ENCODE results near the gene ESRP2.

ESRP2 gene

DNA sequence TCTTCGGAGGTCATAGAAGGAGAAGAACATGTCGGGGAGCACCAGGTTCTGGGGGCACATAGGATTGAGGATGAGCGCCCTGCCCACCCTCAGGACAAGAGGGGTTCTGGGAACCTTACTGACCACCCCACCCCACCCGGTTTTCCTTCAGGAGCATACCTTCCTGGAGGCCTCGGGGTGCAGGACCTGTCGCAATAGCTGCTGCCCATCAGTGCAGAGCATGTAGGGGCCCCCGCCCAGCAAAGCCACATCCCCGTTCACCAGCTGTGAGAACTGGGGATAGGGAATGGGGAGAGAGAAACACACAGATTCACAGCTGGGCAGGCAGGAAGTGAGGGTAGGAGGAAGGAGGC, 2.1 kb downstream of the ESRP2 start:
- H3K4me3 ChIP-seq = no peak overlapping the region

DNA sequence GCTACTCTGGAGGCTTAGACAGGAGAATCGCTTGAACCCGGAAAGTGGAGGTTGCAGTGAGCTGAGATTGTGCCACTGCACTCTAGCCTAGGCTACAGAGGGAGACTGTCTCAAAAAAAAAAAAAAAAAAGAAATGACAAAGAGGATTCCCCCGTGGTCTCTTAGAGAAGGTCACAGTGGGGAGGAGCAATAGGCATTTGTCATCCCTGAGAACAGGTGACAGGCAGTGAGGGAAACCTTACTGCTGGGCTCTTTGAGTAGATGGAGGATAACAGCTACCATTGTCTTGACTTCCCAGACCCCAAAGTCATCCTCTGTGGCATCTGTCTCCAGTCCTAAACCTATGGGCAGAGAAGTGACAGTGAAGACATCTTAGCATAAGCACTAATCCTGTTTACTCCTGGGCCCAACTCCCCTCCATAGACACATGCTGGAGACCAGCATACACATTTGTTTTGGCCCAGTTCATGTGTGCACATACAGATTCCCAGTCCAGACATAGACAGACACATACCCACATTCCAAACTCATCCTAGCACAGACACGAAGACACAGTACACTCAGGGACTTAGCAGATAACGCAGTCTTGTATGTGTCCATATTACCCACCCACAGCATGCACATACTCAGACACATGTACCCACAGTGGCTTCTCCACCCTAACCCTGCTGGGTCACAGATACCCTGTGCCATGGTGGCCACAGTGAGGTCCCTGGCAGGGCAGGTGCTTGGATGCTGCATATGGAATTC, 2.7 kb downstream of the ESRP2 start:
- no peaks in the 10 kb centered on the region for H3K27me3 ChIP-seq
- TF ChIP-seq Cebpa-rat (IDR thresholded peaks at IDR 0.05) = no peak
- peaks cover 6 to 62% (median 20%) of the 10 kb centered on the region in 11 experiments; a peak in 16 of 22 replicates for H4K20me1 ChIP-seq
- H3K4me1 ChIP-seq = peaks cover 41 to 60% (median 46%) of the 10 kb centered on the region in 10 experiments
- peaks cover 0 to 16% (median 7%) of the 10 kb centered on the region in 11 experiments; a peak in 13 of 22 replicates for H3K9me3 ChIP-seq (replicated peaks in 1 of 11)
- peaks cover 11 to 40% (median 28%) of the 10 kb centered on the region in 11 experiments; a peak in 21 of 22 replicates for H3K36me3 ChIP-seq
- H3K4me2 ChIP-seq = peak overlapping the region; percentile 66 to 93 (median 85)
- H3K27ac ChIP-seq = peak overlapping the region in 8 of 11 experiments; percentile 17 to 76 (median 56); a peak in 14 of 22 replicates
- peak overlapping the region in 8 of 11 experiments; percentile 1 to 40 (median 20); a peak in 8 of 22 replicates for H3K9ac ChIP-seq
- H3K4me3 ChIP-seq = no peak overlapping the region

More for the DNA sequence above, 2.1 kb downstream of the ESRP2 start:
- H4K20me1 ChIP-seq = peaks cover 6 to 56% (median 17%) of the 10 kb centered on the region in 11 experiments; a peak in 16 of 22 replicates
- H3K36me3 ChIP-seq = peaks cover 11 to 36% (median 24%) of the 10 kb centered on the region in 11 experiments; a peak in 21 of 22 replicates
- no peaks in the 10 kb centered on the region for H3K27me3 ChIP-seq
- H3K27ac ChIP-seq = peak overlapping the region in 8 of 11 experiments; percentile 17 to 76 (median 56); a peak in 15 of 22 replicates
- peak in 3 of 11 experiments; percentile 19 to 58 (median 31); a peak in 4 of 22 replicates for TF ChIP-seq Cebpa-rat (IDR thresholded peaks at IDR 0.05)
- H3K4me1 ChIP-seq = peaks cover 36 to 60% (median 46%) of the 10 kb centered on the region in 10 experiments
- peaks cover 0 to 16% (median 7%) of the 10 kb centered on the region in 11 experiments; a peak in 13 of 22 replicates for H3K9me3 ChIP-seq (replicated peaks in 1 of 11)
- peak overlapping the region in 10 of 11 experiments; percentile 1 to 40 (median 20); a peak in 10 of 22 replicates for H3K9ac ChIP-seq
- H3K4me2 ChIP-seq = peak overlapping the region; percentile 66 to 93 (median 85)

DNA sequence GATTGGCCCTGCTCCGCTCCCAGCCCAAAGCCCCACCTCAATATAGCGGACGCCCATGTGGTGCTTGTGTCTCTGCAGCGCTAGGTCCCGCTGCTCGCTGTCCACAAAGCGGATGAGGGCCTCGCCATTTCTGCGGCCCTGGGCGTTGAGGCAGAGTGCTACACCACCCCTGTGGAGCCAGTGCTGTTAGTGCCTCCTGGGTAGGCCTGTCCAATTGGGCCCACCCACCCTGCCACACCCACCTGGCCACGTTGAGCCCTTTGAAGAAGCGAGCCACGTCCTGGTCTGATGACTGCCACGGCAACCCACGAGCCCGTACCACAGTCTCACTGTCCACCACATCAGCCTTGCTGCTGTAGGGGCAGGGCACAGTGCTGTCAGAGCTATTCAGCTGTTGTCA, 3.6 kb downstream of the ESRP2 start:
- Histone ChIP-seq H4K20me1 (peaks cover 15 to 71% (median 28%) of the 10 kb centered on the region in 11 experiments; a peak in 17 of 22 replicates), H3K27me3 (no peaks in the 10 kb centered on the region), H3K36me3 (peaks cover 19 to 49% (median 36%) of the 10 kb centered on the region in 11 experiments; a peak in 21 of 22 replicates), H3K9me3 (replicated peaks in 1 of 11) (peaks cover 0 to 16% (median 7%) of the 10 kb centered on the region in 11 experiments; a peak in 13 of 22 replicates), H3K4me3 (no peak overlapping the region), H3K27ac (peak overlapping the region in 2 of 11 experiments; percentile 72 to 76; a peak in 2 of 22 replicates), H3K4me2 (peak overlapping the region in 1 of 11 experiments; percentile 87; a peak in 1 of 22 replicates), H3K9ac (no peak overlapping the region), H3K4me1 (peaks cover 43 to 64% (median 49%) of the 10 kb centered on the region in 10 experiments)
- no peak for TF ChIP-seq Cebpa-rat (IDR thresholded peaks at IDR 0.05)

GRCh38 chr16:68231384-68232136, 4.4 kb downstream of the ESRP2 start:
- Histone ChIP-seq H3K9ac (no peak overlapping the region), H3K27me3 (no peaks in the 10 kb centered on the region), H3K27ac (peak overlapping the region in 1 of 11 experiments; percentile 76; a peak in 2 of 22 replicates), H3K4me2 (no peak overlapping the region), H3K4me1 (peaks cover 42 to 64% (median 50%) of the 10 kb centered on the region in 10 experiments), H4K20me1 (peaks cover 20 to 72% (median 29%) of the 10 kb centered on the region in 11 experiments; a peak in 17 of 22 replicates), H3K4me3 (no peak overlapping the region), H3K36me3 (peaks cover 20 to 55% (median 42%) of the 10 kb centered on the region in 11 experiments), H3K9me3 (replicated peaks in 1 of 11) (peaks cover 0 to 13% (median 7%) of the 10 kb centered on the region in 11 experiments; a peak in 13 of 22 replicates)
- TF ChIP-seq Cebpa-rat (IDR thresholded peaks at IDR 0.05) = no peak

DNA sequence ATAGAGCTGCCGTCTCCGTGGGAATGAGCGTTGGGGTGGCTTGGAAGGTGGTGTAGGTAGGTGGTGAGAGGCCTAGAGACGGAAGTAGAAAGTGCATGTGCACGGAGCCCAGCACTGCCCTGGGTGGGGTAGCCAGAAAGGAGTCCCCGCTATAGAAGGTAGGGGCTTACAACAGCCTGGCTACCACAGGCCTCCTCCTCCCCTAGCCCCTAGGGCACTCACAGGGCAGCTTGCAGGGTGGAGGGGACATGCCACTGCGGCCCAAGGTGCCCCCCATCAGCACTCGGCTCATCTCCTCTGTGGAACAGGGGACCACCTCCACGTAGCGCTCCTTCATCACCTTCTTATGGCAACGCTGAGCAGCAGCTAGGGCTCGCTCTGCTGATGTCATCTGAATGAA, 5.0 kb downstream of the ESRP2 start:
- TF ChIP-seq Cebpa-rat (IDR thresholded peaks at IDR 0.05) = no peak
- Histone ChIP-seq H3K9ac (peak overlapping the region in 1 of 11 experiments; percentile 26; a peak in 1 of 22 replicates), H3K27ac (peak overlapping the region in 1 of 11 experiments; percentile 76; a peak in 2 of 22 replicates), H3K4me1 (peaks cover 46 to 64% (median 53%) of the 10 kb centered on the region in 10 experiments), H3K36me3 (peaks cover 26 to 61% (median 48%) of the 10 kb centered on the region in 11 experiments), H3K4me2 (no peak overlapping the region), H3K27me3 (no peaks in the 10 kb centered on the region), H3K4me3 (no peak overlapping the region), H4K20me1 (peaks cover 20 to 78% (median 29%) of the 10 kb centered on the region in 11 experiments; a peak in 17 of 22 replicates), H3K9me3 (replicated peaks in 1 of 11) (peaks cover 0 to 8% (median 4%) of the 10 kb centered on the region in 11 experiments; a peak in 13 of 22 replicates)

DNA sequence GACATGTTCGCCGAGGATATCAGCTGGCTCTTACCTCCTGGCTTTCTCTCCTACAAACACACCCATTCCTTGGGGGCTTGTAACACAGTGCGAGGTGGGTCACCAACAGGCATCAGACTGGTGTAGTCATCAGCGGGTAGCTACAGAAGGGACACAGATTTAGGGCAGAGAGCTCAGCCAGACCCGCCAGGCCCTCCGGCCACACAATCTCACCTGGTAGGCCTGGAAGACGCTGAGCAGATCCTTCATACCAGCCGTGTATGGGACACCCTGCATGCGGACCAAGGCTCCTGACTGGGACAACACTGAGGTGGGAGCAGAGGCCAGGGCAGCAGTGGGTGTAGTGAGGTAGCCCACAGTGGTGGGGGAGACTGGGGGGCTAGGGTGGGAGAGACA, 5.8 kb downstream of the ESRP2 start:
- Histone ChIP-seq H3K9ac (0 out of 22 replicates have a peak overlapping the region, but pooled peaks of 1 of the 11 experiments have one; percentile 14), H3K27ac (peak overlapping the region in 2 of 11 experiments; percentile 25 to 76; a peak in 1 of 22 replicates), H3K4me1 (peaks cover 45 to 61% (median 53%) of the 10 kb centered on the region in 10 experiments), H3K27me3 (no peaks in the 10 kb centered on the region), H4K20me1 (peaks cover 20 to 79% (median 29%) of the 10 kb centered on the region in 11 experiments; a peak in 17 of 22 replicates), H3K4me3 (no peak overlapping the region), H3K36me3 (peaks cover 31 to 66% (median 50%) of the 10 kb centered on the region in 11 experiments), H3K4me2 (no peak overlapping the region), H3K9me3 (replicated peaks in 1 of 11) (no peaks in the 10 kb centered on the region)
- TF ChIP-seq Cebpa-rat (IDR thresholded peaks at IDR 0.05) = no peak

- H3K4me1 ChIP-seq = peaks cover 39 to 55% (median 47%) of the 10 kb centered on the region in 10 experiments
- no peak overlapping the region for H3K4me2 ChIP-seq
- H3K36me3 ChIP-seq = peaks cover 31 to 71% (median 50%) of the 10 kb centered on the region in 11 experiments
- H3K9me3 ChIP-seq (replicated peaks in 1 of 11) = no peaks in the 10 kb centered on the region
- H3K27me3 ChIP-seq = no peaks in the 10 kb centered on the region
- H3K9ac ChIP-seq = 0 out of 22 replicates have a peak overlapping the region, but pooled peaks of 1 of the 11 experiments have one; percentile 14
- no peak for TF ChIP-seq Cebpa-rat (IDR thresholded peaks at IDR 0.05)
- no peak overlapping the region for H3K4me3 ChIP-seq
- peaks cover 20 to 78% (median 29%) of the 10 kb centered on the region in 11 experiments; a peak in 17 of 22 replicates for H4K20me1 ChIP-seq
- peak overlapping the region in 3 of 11 experiments; percentile 3 to 76 (median 25); a peak in 1 of 22 replicates for H3K27ac ChIP-seq
Observed at GRCh38 chr16:68229431-68230175, 6.3 kb downstream of the ESRP2 start.
